ENCODE data around the gene CIP2A. TPM values are rescaled to one million over a fixed set of nuclear protein-coding genes. Genes with fewer than 3 reads are reported as not detected.

The CIP2A gene
- total and polyA plus RNA-seq, 4 donors: 0.62 to 44.9 (median 0.95) TPM

- H3K27ac ChIP-seq (ENCODE audit: low read depth in 1 of 2, low read length in 2 of 2): no peak overlapping the region
- H3K36me3 ChIP-seq (ENCODE audit: control insufficient read depth in 4 of 4, insufficient read depth in 3 of 4, low read depth in 1 of 4, low read length in 3 of 4): peaks cover 0 to 3% (median 0%) of the 10 kb centered on the region in 4 donors
- no peaks in the 10 kb centered on the region for H3K4me1 ChIP-seq (ENCODE audit: control insufficient read depth in 4 of 4, insufficient read depth in 4 of 4, low read length in 3 of 4)
- no peak for DNase-seq (ENCODE audit: low spot score)
- WGBS: 98% methylated on average over 4 of the region's 4 CpGs
- H3K9me3 ChIP-seq (ENCODE audit: control insufficient read depth in 4 of 4, low read length in 3 of 4): no peaks in the 10 kb centered on the region
- H3K9ac ChIP-seq (ENCODE audit: low read depth in 1 of 2, low read length in 2 of 2): no peak overlapping the region
- TF ChIP-seq ATF3 (IDR thresholded peaks at IDR 0.05) (no peak), GABPA (IDR thresholded peaks at IDR 0.05 in 1 of 2, conservative IDR thresholded peaks at IDR 0.05 in 1 of 2) (no peak), YY1 (IDR thresholded peaks at IDR 0.05) (no peak), JUND (IDR thresholded peaks at IDR 0.05) (no peak), MAX (IDR thresholded peaks at IDR 0.05) (no peak), HNF4A (conservative IDR thresholded peaks at IDR 0.05) (no peak)
- H3K4me3 ChIP-seq (ENCODE audit: low read depth in 1 of 3, low read length in 3 of 3): no peak overlapping the region
- H3K27me3 ChIP-seq (ENCODE audit: control insufficient read depth in 4 of 4, insufficient read depth in 4 of 4, low read length in 3 of 4): no peaks in the 10 kb centered on the region
Measured at GRCh38 chr3:108569336-108569735, 19.9 kb downstream of the CIP2A start.

DNA sequence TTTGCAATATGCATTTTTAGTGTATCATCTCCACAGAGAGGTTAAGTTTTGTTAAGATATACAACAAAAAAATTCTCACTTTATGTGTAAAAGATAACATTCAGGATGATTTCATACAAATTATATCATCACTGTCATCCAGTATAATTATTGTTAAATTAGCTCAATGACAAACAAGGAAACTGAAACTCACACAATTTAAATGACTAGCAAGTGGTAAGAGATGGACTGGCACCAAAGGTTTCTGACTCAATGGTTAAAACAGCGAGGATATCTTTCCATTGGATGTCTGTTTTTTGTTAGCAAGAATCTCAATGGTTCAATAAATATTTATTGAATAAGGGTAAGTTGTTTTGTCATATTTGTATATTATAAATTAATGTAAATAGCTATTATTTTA, 22.6 kb downstream of the CIP2A start:
- H3K36me3 ChIP-seq (ENCODE audit: control insufficient read depth in 4 of 4, insufficient read depth in 3 of 4, low read depth in 1 of 4, low read length in 3 of 4): no peaks in the 10 kb centered on the region
- no peak overlapping the region for H3K4me3 ChIP-seq (ENCODE audit: low read depth in 1 of 3, low read length in 3 of 3)
- peaks cover 0 to 2% (median 0%) of the 10 kb centered on the region in 4 donors for H3K4me1 ChIP-seq (ENCODE audit: control insufficient read depth in 4 of 4, insufficient read depth in 4 of 4, low read length in 3 of 4)
- no peak for DNase-seq (ENCODE audit: low spot score)
- no peak overlapping the region for H3K9ac ChIP-seq (ENCODE audit: low read depth in 1 of 2, low read length in 2 of 2)
- no peaks in the 10 kb centered on the region for H3K9me3 ChIP-seq (ENCODE audit: control insufficient read depth in 4 of 4, low read length in 3 of 4)
- WGBS: 96% methylated on average over 1 of the region's 1 CpG
- H3K27me3 ChIP-seq (ENCODE audit: control insufficient read depth in 4 of 4, insufficient read depth in 4 of 4, low read length in 3 of 4): no peaks in the 10 kb centered on the region
- TF ChIP-seq ATF3 (IDR thresholded peaks at IDR 0.05) (no peak), MAX (IDR thresholded peaks at IDR 0.05) (no peak), FOXA1 (IDR thresholded peaks at IDR 0.05) (no peak), NR2F2 (IDR thresholded peaks at IDR 0.05) (no peak), CTCF (IDR thresholded peaks at IDR 0.05; ENCODE audit: low read depth, low read length, missing input control) (no peak), EGR1 (IDR thresholded peaks at IDR 0.05; ENCODE audit: low read depth in 2 of 2) (no peak), SP1 (IDR thresholded peaks at IDR 0.05) (no peak), FOXA2 (IDR thresholded peaks at IDR 0.05) (no peak), GABPA (IDR thresholded peaks at IDR 0.05 in 1 of 2, conservative IDR thresholded peaks at IDR 0.05 in 1 of 2) (no peak), HNF4G (IDR thresholded peaks at IDR 0.05) (no peak), RAD21 (IDR thresholded peaks at IDR 0.05) (no peak), HNF4A (conservative IDR thresholded peaks at IDR 0.05) (no peak), REST (IDR thresholded peaks at IDR 0.05) (no peak)
- no peak overlapping the region for H3K27ac ChIP-seq (ENCODE audit: low read depth in 1 of 2, low read length in 2 of 2)
